ENCODE measurements around the gene PLEKHG3. TPM values are rescaled to one million over a fixed set of nuclear protein-coding genes. Genes with fewer than 3 reads are reported as not detected.

PLEKHG3 gene
- total RNA-seq, 2 experiments from 2014 or later: 20.1 to 22.6 TPM

DNA sequence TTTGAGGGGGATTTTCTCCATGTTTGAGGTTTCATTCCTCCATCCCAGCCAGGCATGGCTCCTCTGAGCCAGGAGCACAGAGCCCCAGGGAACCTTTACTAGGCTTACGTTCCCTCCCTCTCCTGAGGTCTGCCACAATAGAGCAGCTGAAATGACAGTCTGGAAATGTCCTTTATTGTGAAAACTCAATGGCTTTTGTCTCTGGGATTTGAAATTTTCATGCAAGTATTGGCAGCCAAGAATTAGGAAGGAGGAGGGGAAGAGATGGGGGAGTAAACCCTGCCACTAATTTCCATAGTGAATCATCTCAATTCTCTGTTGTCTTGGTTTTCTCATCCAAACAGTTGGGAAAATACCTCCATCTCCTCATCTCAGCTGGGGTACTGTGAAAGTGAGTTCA, 2.6 kb upstream of the PLEKHG3 start:
- no peaks in the 10 kb centered on the region for H3K27me3 Mint-ChIP-seq
- H3K4me1 Mint-ChIP-seq (ENCODE audit: low read depth): peaks cover 59% of the 10 kb centered on the region
- no peak for DNase-seq
- H3K27ac Mint-ChIP-seq: no peak overlapping the region
- H3K36me3 Mint-ChIP-seq: no peaks in the 10 kb centered on the region
- intact Hi-C loops (cut with micrococcal nuclease): loop anchor here (5.0 to 10.0 kb wide), 2 partner anchors 159 to 583 kb away; partner anchors contain the start of gene HSPA2
- H3K4me3 Mint-ChIP-seq: no peak overlapping the region
- ChIA-PET CTCF (interaction anchor here (1.0 to 1.4 kb wide), 2 partner anchors 25 to 29 kb away, joined by 3 to 4 read pairs; no protein-coding TSS in a partner anchor), POLR2A (no interaction called here)
- no peaks in the 10 kb centered on the region for H3K9me3 Mint-ChIP-seq

- intact Hi-C loops (cut with micrococcal nuclease): loop anchor here (5.0 to 10.0 kb wide), 2 partner anchors 160 to 582 kb away; partner anchors contain the start of gene HSPA2
- Mint-ChIP-seq H3K27me3 (no peaks in the 10 kb centered on the region), H3K4me1 (ENCODE audit: low read depth) (peaks cover 61% of the 10 kb centered on the region), H3K27ac (no peak overlapping the region), H3K36me3 (no peaks in the 10 kb centered on the region), H3K9me3 (no peaks in the 10 kb centered on the region), H3K4me3 (peak overlapping the region; percentile 77)
- peak; percentile 52 for DNase-seq
- CTCF ChIA-PET: interaction anchor here (1.4 kb wide), 1 partner anchor 30 kb away, joined by 4 read pairs; no protein-coding TSS in a partner anchor
- POLR2A ChIA-PET: no interaction called here
These were observed 1.5 kb upstream of the PLEKHG3 start for GRCh38 chr14:64702493-64703394.

- POLR2A ChIA-PET: interaction anchor here (2.2 kb wide), 1 partner anchor 23 kb away, joined by 9 read pairs; no protein-coding TSS in a partner anchor
- intact Hi-C loops (cut with micrococcal nuclease): loop anchor here (2.0 to 10.0 kb wide), 3 partner anchors 33 to 581 kb away; partner anchors contain the start of gene HSPA2
- CTCF ChIA-PET: interaction anchor here (0.7 kb wide), 1 partner anchor 26 kb away, joined by 3 read pairs; no protein-coding TSS in a partner anchor
- Mint-ChIP-seq H3K36me3 (no peaks in the 10 kb centered on the region), H3K9me3 (no peaks in the 10 kb centered on the region), H3K27ac (peak overlapping the region; percentile 23), H3K4me1 (ENCODE audit: low read depth) (peaks cover 63% of the 10 kb centered on the region), H3K27me3 (no peaks in the 10 kb centered on the region), H3K4me3 (peak overlapping the region; percentile 77)
- DNase-seq: no peak
These were observed 655 bp upstream of the PLEKHG3 start for GRCh38 chr14:64703395-64704142.

DNA sequence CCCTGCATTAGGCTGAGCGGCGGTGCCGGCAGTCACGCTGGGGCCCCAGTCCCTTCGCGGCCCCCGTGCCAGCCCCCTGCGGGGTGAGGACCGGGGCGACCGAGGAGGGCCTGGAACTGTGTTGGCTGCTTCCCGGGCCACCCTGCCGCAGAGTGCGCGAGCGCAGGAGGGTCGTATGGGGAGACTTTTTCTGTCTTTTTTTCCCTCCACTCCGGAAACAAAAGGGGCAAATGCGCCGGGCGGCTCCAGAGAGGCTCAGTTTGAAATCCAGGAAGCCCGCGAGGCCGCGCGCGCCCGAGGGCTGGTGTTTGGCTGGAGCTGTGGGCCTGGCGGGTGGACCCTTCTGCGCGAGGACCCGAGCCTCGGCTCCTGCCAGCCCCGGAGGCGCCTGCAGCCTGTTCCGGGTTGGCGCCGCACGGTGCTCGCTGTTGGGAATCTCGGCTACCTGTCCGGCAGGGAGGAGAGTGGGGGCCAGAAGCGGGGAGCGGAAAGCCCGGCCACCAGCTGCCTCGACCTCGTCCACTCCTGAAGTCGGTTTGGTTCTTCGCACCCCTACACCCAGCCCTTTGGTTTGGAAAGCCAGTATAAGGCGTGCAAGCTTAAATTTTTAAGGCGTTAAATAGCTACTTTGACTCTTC, 638 bp downstream of the PLEKHG3 start:
- DNase-seq: peak; percentile 37
- POLR2A ChIA-PET: interaction anchor here (1.0 to 2.2 kb wide), 4 partner anchors 10 to 21 kb away, joined by 3 to 9 read pairs (median 4); no protein-coding TSS in a partner anchor
- no peaks in the 10 kb centered on the region for H3K27me3 Mint-ChIP-seq
- CTCF ChIA-PET: interaction anchor here (0.7 to 1.3 kb wide), 4 partner anchors 8 to 187 kb away, joined by 3 to 4 read pairs (median 4); no protein-coding TSS in a partner anchor
- no peaks in the 10 kb centered on the region for H3K9me3 Mint-ChIP-seq
- no peaks in the 10 kb centered on the region for H3K36me3 Mint-ChIP-seq
- intact Hi-C loops (cut with micrococcal nuclease): loop anchor here (2.0 to 10.0 kb wide), 4 partner anchors 34 to 580 kb away; partner anchors contain the start of gene HSPA2
- H3K4me1 Mint-ChIP-seq (ENCODE audit: low read depth): peaks cover 68% of the 10 kb centered on the region
- peak overlapping the region; percentile 77 for H3K4me3 Mint-ChIP-seq
- H3K27ac Mint-ChIP-seq: peak overlapping the region; percentile 82

- DNase-seq: peak; percentile 50
- CTCF ChIA-PET: interaction anchor here (0.7 to 1.4 kb wide), 5 partner anchors 9 to 187 kb away, joined by 3 to 4 read pairs (median 4); no protein-coding TSS in a partner anchor
- POLR2A ChIA-PET: interaction anchor here (0.6 to 2.2 kb wide), 5 partner anchors 9 to 833 kb away, joined by 3 to 9 read pairs (median 4); no protein-coding TSS in a partner anchor
- Mint-ChIP-seq H3K4me1 (ENCODE audit: low read depth) (peaks cover 67% of the 10 kb centered on the region), H3K27ac (peak overlapping the region; percentile 82), H3K4me3 (peak overlapping the region; percentile 77), H3K36me3 (no peaks in the 10 kb centered on the region), H3K9me3 (no peaks in the 10 kb centered on the region), H3K27me3 (no peaks in the 10 kb centered on the region)
- intact Hi-C loops (cut with micrococcal nuclease): loop anchor here (2.0 to 10.0 kb wide), 3 partner anchors 35 to 579 kb away; no protein-coding TSS in a partner anchor
These were observed 1.3 kb downstream of the PLEKHG3 start for GRCh38 chr14:64705381-64706118.

DNA sequence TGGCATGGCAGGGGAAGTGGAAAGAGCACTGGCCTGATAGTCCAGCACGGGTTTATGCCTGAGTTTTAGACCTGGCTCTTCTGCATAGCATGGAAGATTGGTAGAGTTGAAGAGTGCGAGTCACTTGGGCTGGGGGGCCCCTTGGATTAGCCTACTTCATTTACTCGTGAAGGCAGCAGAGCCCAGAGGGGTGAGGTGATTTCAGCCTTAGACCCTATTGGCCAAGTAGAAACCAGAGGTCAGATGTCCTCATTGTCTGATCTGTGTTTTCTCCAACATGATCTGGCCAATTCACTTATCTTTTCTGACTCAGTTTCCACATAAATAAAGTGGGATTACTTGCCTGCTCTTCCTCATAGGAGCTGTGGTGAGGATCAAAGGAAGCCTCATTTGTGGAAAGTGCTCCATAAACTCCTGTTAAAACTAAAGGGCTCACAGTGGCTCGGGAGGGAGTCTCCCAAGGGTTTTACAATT, 1.9 kb downstream of the PLEKHG3 start:
- intact Hi-C loops (cut with micrococcal nuclease): loop anchor here (5.0 to 10.0 kb wide), 2 partner anchors 51 to 579 kb away; no protein-coding TSS in a partner anchor
- no peak for DNase-seq
- POLR2A ChIA-PET: interaction anchor here (0.6 kb wide), 1 partner anchor 833 kb away, joined by 4 read pairs; no protein-coding TSS in a partner anchor
- H3K27ac Mint-ChIP-seq: peak overlapping the region; percentile 82
- CTCF ChIA-PET: interaction anchor here (1.0 to 1.4 kb wide), 3 partner anchors 10 to 56 kb away, joined by 3 to 4 read pairs (median 3); no protein-coding TSS in a partner anchor
- H3K9me3 Mint-ChIP-seq: no peaks in the 10 kb centered on the region
- H3K27me3 Mint-ChIP-seq: no peaks in the 10 kb centered on the region
- peak overlapping the region; percentile 77 for H3K4me3 Mint-ChIP-seq
- H3K36me3 Mint-ChIP-seq: no peaks in the 10 kb centered on the region
- H3K4me1 Mint-ChIP-seq (ENCODE audit: low read depth): peaks cover 70% of the 10 kb centered on the region

GRCh38 chr14:64706593-64707193, 2.5 kb downstream of the PLEKHG3 start:
- CTCF ChIA-PET: interaction anchor here (1.0 to 2.0 kb wide), 5 partner anchors 9 to 56 kb away, joined by 3 to 8 read pairs (median 4); no protein-coding TSS in a partner anchor
- peaks cover 70% of the 10 kb centered on the region for H3K4me1 Mint-ChIP-seq (ENCODE audit: low read depth)

GRCh38 chr14:64707661-64708060, 3.4 kb downstream of the PLEKHG3 start:
- ChIA-PET CTCF (interaction anchor here (1.2 to 3.1 kb wide), 4 partner anchors 11 to 57 kb away, joined by 3 to 13 read pairs (median 6); no protein-coding TSS in a partner anchor), POLR2A (interaction anchor here (0.8 to 1.1 kb wide), 2 partner anchors 14 to 16 kb away, joined by 3 to 6 read pairs; no protein-coding TSS in a partner anchor)
- peak overlapping the region; percentile 84 for H3K27ac Mint-ChIP-seq
- intact Hi-C loops (cut with micrococcal nuclease): loop anchor here (1.0 to 10.0 kb wide), 3 partner anchors 16 to 577 kb away; no protein-coding TSS in a partner anchor
- peaks cover 1% of the 10 kb centered on the region for H3K36me3 Mint-ChIP-seq
- H3K27me3 Mint-ChIP-seq: no peaks in the 10 kb centered on the region
- H3K4me1 Mint-ChIP-seq (ENCODE audit: low read depth): peaks cover 74% of the 10 kb centered on the region
- DNase-seq: peak; percentile 51
- H3K9me3 Mint-ChIP-seq: peaks cover 3% of the 10 kb centered on the region
- peak overlapping the region; percentile 38 for H3K4me3 Mint-ChIP-seq

More at GRCh38 chr14:64706593-64707193, 2.5 kb downstream of the PLEKHG3 start:
- no peaks in the 10 kb centered on the region for H3K27me3 Mint-ChIP-seq
- H3K9me3 Mint-ChIP-seq: no peaks in the 10 kb centered on the region
- H3K27ac Mint-ChIP-seq: peak overlapping the region; percentile 84
- DNase-seq: no peak
- no peaks in the 10 kb centered on the region for H3K36me3 Mint-ChIP-seq
- no peak overlapping the region for H3K4me3 Mint-ChIP-seq
- POLR2A ChIA-PET: interaction anchor here (1.1 kb wide), 1 partner anchor 17 kb away, joined by 6 read pairs; no protein-coding TSS in a partner anchor
- intact Hi-C loops (cut with micrococcal nuclease): loop anchor here (5.0 to 10.0 kb wide), 2 partner anchors 51 to 578 kb away; no protein-coding TSS in a partner anchor

GRCh38 chr14:64708148-64709004, 4.2 kb downstream of the PLEKHG3 start:
- DNase-seq: peak; percentile 65
- peaks cover 9% of the 10 kb centered on the region for H3K9me3 Mint-ChIP-seq
- peaks cover 6% of the 10 kb centered on the region for H3K36me3 Mint-ChIP-seq
- peak overlapping the region; percentile 58 for H3K4me3 Mint-ChIP-seq
- H3K27me3 Mint-ChIP-seq: no peaks in the 10 kb centered on the region
- H3K27ac Mint-ChIP-seq: peak overlapping the region; percentile 84
- POLR2A ChIA-PET: interaction anchor here (0.6 to 1.0 kb wide), 3 partner anchors 13 to 34 kb away, joined by 3 to 6 read pairs (median 3); no protein-coding TSS in a partner anchor
- CTCF ChIA-PET: interaction anchor here (0.7 to 3.1 kb wide), 6 partner anchors 10 to 57 kb away, joined by 3 to 13 read pairs (median 6); no protein-coding TSS in a partner anchor
- peaks cover 72% of the 10 kb centered on the region for H3K4me1 Mint-ChIP-seq (ENCODE audit: low read depth)
- intact Hi-C loops (cut with micrococcal nuclease): loop anchor here (1.0 to 10.0 kb wide), 4 partner anchors 10 to 576 kb away; no protein-coding TSS in a partner anchor
